WTC11 (cell line): Measurements from ENCODE around the gene LRR1. TPM values are rescaled to one million over a fixed set of nuclear protein-coding genes. Genes with fewer than 3 reads are reported as not detected.

ENCODE experiments used
- ATAC-seq: fragments of 200-7000 bp; cut with Tn5 transposase; 2 replicates; pipeline ENCODE4 v1.10.0; 2021; ENCODE audit warnings: mild to moderate bottlenecking, moderate library complexity
- CTCF ChIA-PET: fragments of 300-600 bp; sonication (Branson Sonifier 250); formaldehyde crosslinking; loops from one replicate; lab custom pipeline; 2021; ENCODE audit warnings: antibody characterized with exemption; lab: Charles Lee
- POLR2A ChIA-PET: fragments of 350-600 bp; sonication (Branson Sonifier 250); formaldehyde crosslinking; loops from one replicate; lab custom pipeline; 2021; ENCODE audit warnings: antibody characterized with exemption; lab: Charles Lee
- DNase-seq: peaks from one replicate; pipeline ENCODE4 v3.0.0; 2021; ENCODE audit warnings: low spot score
- H3K27ac Mint-ChIP-seq: 2 replicates; pipeline ENCODE4 v1.8.0; 2021; ENCODE audit warnings: mixed read lengths
- H3K27me3 Mint-ChIP-seq: 2 replicates; pipeline ENCODE4 v1.8.0; 2021; ENCODE audit warnings: low read depth, mild to moderate bottlenecking, moderate library complexity, mixed read lengths
- H3K36me3 Mint-ChIP-seq: 2 replicates; pipeline ENCODE4 v1.8.0; 2021; ENCODE audit warnings: mixed read lengths
- H3K4me1 Mint-ChIP-seq: 2 replicates; pipeline ENCODE4 v1.8.0; 2022; ENCODE audit warnings: mixed read lengths
- H3K4me3 Mint-ChIP-seq: 2 replicates; pipeline ENCODE4 v1.8.0; 2021; ENCODE audit warnings: mild to moderate bottlenecking, moderate library complexity, mixed read lengths
- H3K9me3 Mint-ChIP-seq: 2 replicates; pipeline ENCODE4 v1.8.0; 2021; ENCODE audit warnings: mixed read lengths
- IRF2 ChIP-seq: sonication (generic); formaldehyde crosslinking; IDR thresholded peaks from 2 replicates; pipeline ENCODE4 v1.8.0; 2022; ENCODE audit warnings: low read depth, missing genetic modification reagents, borderline replicate concordance
- NFATC4 ChIP-seq: fragments of 250-450 bp; sonication (Bioruptor Pico); IDR thresholded peaks from 2 replicates; pipeline ENCODE4 v1.9.0; 2021; ENCODE audit warnings: mild to moderate bottlenecking
- NR1H2 ChIP-seq: sonication (generic); formaldehyde crosslinking; IDR thresholded peaks from 2 replicates; pipeline ENCODE4 v1.9.0; 2021; ENCODE audit warnings: mild to moderate bottlenecking, moderate library complexity, missing genetic modification reagents
- total RNA-seq: library from RNA; stranded (reverse); gene quantifications from 3 replicates; pipeline ENCODE4 v1.2.3, GENCODE V29; 2021
- TF ChIP-seq, protein P1 (sequence below): sonication (generic); formaldehyde crosslinking; IDR thresholded peaks from 2 replicates; pipeline ENCODE4 v1.8.0; 2023; ENCODE audit warnings: mild to moderate bottlenecking, missing genetic modification reagents
- TF ChIP-seq, protein P2 (sequence below): sonication (generic); formaldehyde crosslinking; conservative IDR thresholded peaks from 2 replicates; pipeline ENCODE4 v1.8.1; 2023; ENCODE audit warnings: mild to moderate bottlenecking, low read depth, missing genetic modification reagents, moderate library complexity
- TF ChIP-seq, protein P3 (sequence below): sonication (generic); formaldehyde crosslinking; IDR thresholded peaks from 2 replicates; pipeline ENCODE4 v1.8.1; 2023; ENCODE audit warnings: mild to moderate bottlenecking, missing genetic modification reagents, moderate library complexity
- TF ChIP-seq, protein P4 (sequence below): sonication (generic); formaldehyde crosslinking; IDR thresholded peaks from 2 replicates; pipeline ENCODE4 v1.8.0; 2023; ENCODE audit warnings: missing genetic modification reagents
- TF ChIP-seq, protein P5 (sequence below): sonication (generic); formaldehyde crosslinking; IDR thresholded peaks from 2 replicates; pipeline ENCODE4 v1.8.1; 2022; ENCODE audit warnings: low read depth, missing genetic modification reagents, borderline replicate concordance

Gene LRR1
- total RNA-seq, 1 experiment from 2014 or later, result 42.6 TPM

DNA sequence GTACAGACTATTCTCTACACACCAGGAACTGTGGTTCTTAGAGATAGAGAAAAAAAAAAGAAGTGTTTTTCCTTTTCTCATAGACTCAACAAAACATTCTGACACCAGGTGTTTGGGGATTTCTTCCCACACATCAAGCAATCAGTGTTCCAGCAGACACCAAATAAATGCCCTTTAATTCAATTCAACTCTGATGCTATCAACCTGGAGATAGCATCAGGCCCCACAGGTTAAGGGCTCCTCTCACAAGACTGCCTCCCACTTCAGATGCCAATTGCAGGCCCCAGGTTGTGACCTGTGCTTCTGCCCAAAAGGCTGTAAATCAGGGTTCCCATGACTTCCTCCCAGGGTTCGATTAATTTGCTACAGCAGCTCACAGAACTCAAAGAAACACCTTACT lies 49.3 kb upstream of the LRR1 start (continued):
- TF ChIP-seq, protein P1, sequence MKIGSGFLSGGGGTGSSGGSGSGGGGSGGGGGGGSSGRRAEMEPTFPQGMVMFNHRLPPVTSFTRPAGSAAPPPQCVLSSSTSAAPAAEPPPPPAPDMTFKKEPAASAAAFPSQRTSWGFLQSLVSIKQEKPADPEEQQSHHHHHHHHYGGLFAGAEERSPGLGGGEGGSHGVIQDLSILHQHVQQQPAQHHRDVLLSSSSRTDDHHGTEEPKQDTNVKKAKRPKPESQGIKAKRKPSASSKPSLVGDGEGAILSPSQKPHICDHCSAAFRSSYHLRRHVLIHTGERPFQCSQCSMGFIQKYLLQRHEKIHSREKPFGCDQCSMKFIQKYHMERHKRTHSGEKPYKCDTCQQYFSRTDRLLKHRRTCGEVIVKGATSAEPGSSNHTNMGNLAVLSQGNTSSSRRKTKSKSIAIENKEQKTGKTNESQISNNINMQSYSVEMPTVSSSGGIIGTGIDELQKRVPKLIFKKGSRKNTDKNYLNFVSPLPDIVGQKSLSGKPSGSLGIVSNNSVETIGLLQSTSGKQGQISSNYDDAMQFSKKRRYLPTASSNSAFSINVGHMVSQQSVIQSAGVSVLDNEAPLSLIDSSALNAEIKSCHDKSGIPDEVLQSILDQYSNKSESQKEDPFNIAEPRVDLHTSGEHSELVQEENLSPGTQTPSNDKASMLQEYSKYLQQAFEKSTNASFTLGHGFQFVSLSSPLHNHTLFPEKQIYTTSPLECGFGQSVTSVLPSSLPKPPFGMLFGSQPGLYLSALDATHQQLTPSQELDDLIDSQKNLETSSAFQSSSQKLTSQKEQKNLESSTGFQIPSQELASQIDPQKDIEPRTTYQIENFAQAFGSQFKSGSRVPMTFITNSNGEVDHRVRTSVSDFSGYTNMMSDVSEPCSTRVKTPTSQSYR, result no peak
- TF ChIP-seq, protein P2, sequence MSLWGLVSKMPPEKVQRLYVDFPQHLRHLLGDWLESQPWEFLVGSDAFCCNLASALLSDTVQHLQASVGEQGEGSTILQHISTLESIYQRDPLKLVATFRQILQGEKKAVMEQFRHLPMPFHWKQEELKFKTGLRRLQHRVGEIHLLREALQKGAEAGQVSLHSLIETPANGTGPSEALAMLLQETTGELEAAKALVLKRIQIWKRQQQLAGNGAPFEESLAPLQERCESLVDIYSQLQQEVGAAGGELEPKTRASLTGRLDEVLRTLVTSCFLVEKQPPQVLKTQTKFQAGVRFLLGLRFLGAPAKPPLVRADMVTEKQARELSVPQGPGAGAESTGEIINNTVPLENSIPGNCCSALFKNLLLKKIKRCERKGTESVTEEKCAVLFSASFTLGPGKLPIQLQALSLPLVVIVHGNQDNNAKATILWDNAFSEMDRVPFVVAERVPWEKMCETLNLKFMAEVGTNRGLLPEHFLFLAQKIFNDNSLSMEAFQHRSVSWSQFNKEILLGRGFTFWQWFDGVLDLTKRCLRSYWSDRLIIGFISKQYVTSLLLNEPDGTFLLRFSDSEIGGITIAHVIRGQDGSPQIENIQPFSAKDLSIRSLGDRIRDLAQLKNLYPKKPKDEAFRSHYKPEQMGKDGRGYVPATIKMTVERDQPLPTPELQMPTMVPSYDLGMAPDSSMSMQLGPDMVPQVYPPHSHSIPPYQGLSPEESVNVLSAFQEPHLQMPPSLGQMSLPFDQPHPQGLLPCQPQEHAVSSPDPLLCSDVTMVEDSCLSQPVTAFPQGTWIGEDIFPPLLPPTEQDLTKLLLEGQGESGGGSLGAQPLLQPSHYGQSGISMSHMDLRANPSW (CRISPR knock-in tag), result no peak
- TF ChIP-seq IRF2 (CRISPR knock-in tag) (no peak), NFATC4 (CRISPR knock-in tag) (no peak)

DNA sequence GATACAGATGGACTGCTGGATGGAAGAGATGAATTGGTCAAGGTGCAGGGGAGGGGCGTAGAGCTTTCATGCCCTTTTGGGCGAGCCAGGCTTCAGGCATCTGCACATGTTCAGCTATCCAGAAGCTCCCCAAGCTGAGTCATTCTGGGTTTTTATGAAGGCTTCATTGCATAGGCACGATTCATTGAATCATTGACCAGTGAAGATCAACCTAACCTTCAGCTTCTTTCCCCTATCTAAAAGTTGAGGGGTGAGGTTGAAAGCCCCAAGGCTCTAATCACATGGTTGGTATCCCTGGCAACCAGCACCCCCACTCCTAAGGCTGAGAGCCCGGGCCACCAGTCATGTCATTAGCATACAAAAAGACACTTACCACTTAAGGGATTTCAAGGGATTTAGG lies 48.9 kb upstream of the LRR1 start:
- Mint-ChIP-seq H3K36me3 (peaks cover 9% of the 10 kb centered on the region), H3K4me1 (peaks cover 41% of the 10 kb centered on the region), H3K4me3 (peak overlapping the region; percentile 33), H3K27ac (no peak overlapping the region), H3K27me3 (no peaks in the 10 kb centered on the region; the same call in 1 of the 2 replicates)
- CTCF ChIA-PET, result interaction anchor here (0.6 to 2.8 kb wide), 16 partner anchors 18 to 243 kb away, joined by 3 to 76 read pairs (median 6); partner anchors contain the start of gene RPS29
- DNase-seq (peak; percentile 54), ATAC-seq (peak; percentile 87)
- POLR2A ChIA-PET, result interaction anchor here (1.0 kb wide), 1 partner anchor 9 kb away, joined by 3 read pairs; no protein-coding TSS in a partner anchor
- TF ChIP-seq, protein P3, sequence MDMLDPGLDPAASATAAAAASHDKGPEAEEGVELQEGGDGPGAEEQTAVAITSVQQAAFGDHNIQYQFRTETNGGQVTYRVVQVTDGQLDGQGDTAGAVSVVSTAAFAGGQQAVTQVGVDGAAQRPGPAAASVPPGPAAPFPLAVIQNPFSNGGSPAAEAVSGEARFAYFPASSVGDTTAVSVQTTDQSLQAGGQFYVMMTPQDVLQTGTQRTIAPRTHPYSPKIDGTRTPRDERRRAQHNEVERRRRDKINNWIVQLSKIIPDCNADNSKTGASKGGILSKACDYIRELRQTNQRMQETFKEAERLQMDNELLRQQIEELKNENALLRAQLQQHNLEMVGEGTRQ (CRISPR knock-in tag), result peak; percentile 57
- TF ChIP-seq NR1H2 (CRISPR knock-in tag), result no peak
- TF ChIP-seq, all 79 proteins: peak for 1
- peaks cover 17% of the 10 kb centered on the region for H3K9me3 Mint-ChIP-seq

DNA sequence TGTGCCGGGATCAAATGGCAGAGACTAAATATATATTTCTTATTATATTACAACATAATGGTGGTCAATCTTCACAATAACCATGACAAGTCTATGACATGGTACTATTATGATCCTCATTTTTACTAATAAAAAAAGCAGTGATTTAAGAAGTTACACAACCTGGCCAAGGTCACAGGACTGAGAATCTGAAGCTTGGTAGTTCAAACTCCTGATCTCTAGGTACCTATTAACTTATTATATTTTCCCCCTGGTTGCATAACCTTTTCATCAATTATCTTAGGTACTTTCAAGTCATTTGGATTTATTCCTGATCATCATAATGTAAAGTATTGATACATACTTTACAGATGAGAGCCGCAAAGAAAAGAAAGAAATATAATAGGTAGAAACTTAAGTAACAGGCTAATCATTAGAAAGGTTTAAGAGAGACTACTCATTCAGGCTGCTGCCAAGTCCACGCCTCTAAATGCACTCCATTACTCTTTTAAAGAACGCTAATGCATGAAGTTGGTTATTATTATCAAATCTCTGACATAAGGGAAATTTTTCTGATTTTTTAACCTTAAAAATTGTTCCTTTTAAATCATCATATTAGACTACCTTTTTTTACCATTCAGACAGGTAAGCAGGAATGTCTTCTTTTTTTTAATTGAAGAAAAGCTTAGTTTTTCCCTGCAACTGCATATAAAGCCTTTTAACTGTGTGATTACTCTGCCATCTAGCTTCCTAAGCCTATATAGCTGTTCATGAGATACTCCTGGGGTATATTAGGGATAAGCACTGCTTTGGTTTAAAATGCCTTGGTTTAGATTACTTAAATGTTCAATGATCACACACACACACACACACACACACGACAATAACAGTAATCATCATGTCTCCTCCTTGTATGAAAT lies 48.2 kb upstream of the LRR1 start:
- Mint-ChIP-seq H3K4me3 (peak overlapping the region; percentile 33; the same call in 1 of the 2 replicates), H3K9me3 (peaks cover 22% of the 10 kb centered on the region), H3K36me3 (peaks cover 12% of the 10 kb centered on the region), H3K27me3 (no peaks in the 10 kb centered on the region; the same call in 1 of the 2 replicates), H3K27ac (no peak overlapping the region), H3K4me1 (peaks cover 41% of the 10 kb centered on the region)
- POLR2A ChIA-PET, result interaction anchor here (0.7 to 1.0 kb wide), 2 partner anchors 10 to 312 kb away, joined by 3 read pairs; no protein-coding TSS in a partner anchor
- CTCF ChIA-PET, result interaction anchor here (0.6 to 2.8 kb wide), 25 partner anchors 17 to 1133 kb away, joined by 3 to 76 read pairs (median 5); partner anchors contain the start of gene RPS29
- TF ChIP-seq, protein P4, sequence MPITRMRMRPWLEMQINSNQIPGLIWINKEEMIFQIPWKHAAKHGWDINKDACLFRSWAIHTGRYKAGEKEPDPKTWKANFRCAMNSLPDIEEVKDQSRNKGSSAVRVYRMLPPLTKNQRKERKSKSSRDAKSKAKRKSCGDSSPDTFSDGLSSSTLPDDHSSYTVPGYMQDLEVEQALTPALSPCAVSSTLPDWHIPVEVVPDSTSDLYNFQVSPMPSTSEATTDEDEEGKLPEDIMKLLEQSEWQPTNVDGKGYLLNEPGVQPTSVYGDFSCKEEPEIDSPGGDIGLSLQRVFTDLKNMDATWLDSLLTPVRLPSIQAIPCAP (CRISPR knock-in tag), result no peak
- TF ChIP-seq, protein P5, sequence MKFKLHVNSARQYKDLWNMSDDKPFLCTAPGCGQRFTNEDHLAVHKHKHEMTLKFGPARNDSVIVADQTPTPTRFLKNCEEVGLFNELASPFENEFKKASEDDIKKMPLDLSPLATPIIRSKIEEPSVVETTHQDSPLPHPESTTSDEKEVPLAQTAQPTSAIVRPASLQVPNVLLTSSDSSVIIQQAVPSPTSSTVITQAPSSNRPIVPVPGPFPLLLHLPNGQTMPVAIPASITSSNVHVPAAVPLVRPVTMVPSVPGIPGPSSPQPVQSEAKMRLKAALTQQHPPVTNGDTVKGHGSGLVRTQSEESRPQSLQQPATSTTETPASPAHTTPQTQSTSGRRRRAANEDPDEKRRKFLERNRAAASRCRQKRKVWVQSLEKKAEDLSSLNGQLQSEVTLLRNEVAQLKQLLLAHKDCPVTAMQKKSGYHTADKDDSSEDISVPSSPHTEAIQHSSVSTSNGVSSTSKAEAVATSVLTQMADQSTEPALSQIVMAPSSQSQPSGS (CRISPR knock-in tag), result no peak
- peak; percentile 24; the same call in 1 of the 2 replicates for ATAC-seq
- DNase-seq, result no peak
